Activated CD8-positive, alpha-beta memory T cell treated with anti-CD3 and anti-CD28 coated beads, Interleukin-2, amount 50 U/mL, for 1 hour (primary cell): ENCODE results near the gene PCDHA9.
"Not testable (repeated sequence)": the region's sequence is repeated elsewhere in the genome, so short reads cannot be mapped to it uniquely, and the experiment has no call there.

Experiments used
- DNase-seq: peaks from one replicate; pipeline ENCODE4 v3.0.0-alpha.2; 2020; ENCODE audit errors: extremely low read depth

PCDHA9 gene

GRCh38 chr5:140848139-140849102 lies at the start of gene PCDHA9:
TSS of gene PCDHA9 (plus strand) at chr5:140848382. CDS start at chr5:140848496, 114 bp downstream.
- DNase-seq = not testable (repeated sequence)

GRCh38 chr5:140800816-140801493 lies 47.2 kb upstream of the PCDHA9 start, which contains the start of gene PCDHA3:
TSS of gene PCDHA3 (plus strand) at chr5:140801057.
- DNase-seq = no peak

- no peak for DNase-seq
These were observed 46.7 kb upstream of the PCDHA9 start for GRCh38 chr5:140801494-140801841.

- DNase-seq = not testable (repeated sequence)
These were observed 45.8 kb upstream of the PCDHA9 start for GRCh38 chr5:140802381-140802780.

GRCh38 chr5:140802781-140803271 lies 45.4 kb upstream of the PCDHA9 start:
- no peak for DNase-seq

GRCh38 chr5:140806834-140807775 lies 41.1 kb upstream of the PCDHA9 start, which contains the start of gene PCDHA4:
TSS of gene PCDHA4 (plus strand) at chr5:140807068.
- DNase-seq = no peak

- DNase-seq = not testable (repeated sequence)
These were observed 39.8 kb upstream of the PCDHA9 start for GRCh38 chr5:140808241-140808888.

- DNase-seq = no peak
These were observed 39.3 kb upstream of the PCDHA9 start for GRCh38 chr5:140808889-140809291.

GRCh38 chr5:140821375-140822280 lies 26.6 kb upstream of the PCDHA9 start, which contains the start of gene PCDHA5:
TSS of gene PCDHA5 (plus strand) at chr5:140821613.
- no peak for DNase-seq

GRCh38 chr5:140822281-140822629 lies 25.9 kb upstream of the PCDHA9 start:
- DNase-seq = no peak

- DNase-seq = not testable (repeated sequence)
These were observed 25.2 kb upstream of the PCDHA9 start for GRCh38 chr5:140822969-140823368.

- DNase-seq = no peak
These were observed 24.7 kb upstream of the PCDHA9 start for GRCh38 chr5:140823475-140823874.

- no peak for DNase-seq
These were observed 20.3 kb upstream of the PCDHA9 start, which contains the start of gene PCDHA6 for GRCh38 chr5:140827704-140828361. TSS of gene PCDHA6 (plus strand) at chr5:140827960. CDS start at chr5:140828092, 132 bp downstream.

- DNase-seq = no peak
These were observed 19.8 kb upstream of the PCDHA9 start for GRCh38 chr5:140828362-140828737.

GRCh38 chr5:140829511-140830501 lies 18.4 kb upstream of the PCDHA9 start:
- not testable (repeated sequence) for DNase-seq

- DNase-seq = no peak
These were observed 14.2 kb upstream of the PCDHA9 start, which contains the start of gene PCDHA7 for GRCh38 chr5:140833993-140834392. TSS of gene PCDHA7 (plus strand) at chr5:140834269. CDS start at chr5:140834384, 115 bp downstream.

GRCh38 chr5:140834439-140835008 lies 13.7 kb upstream of the PCDHA9 start:
- not testable (repeated sequence) for DNase-seq
